Coronary artery (tissue), 2 donors: ENCODE measurements around the gene SPATA9.

Experiments used
- DNase-seq: peaks from one replicate; pipeline ENCODE4 v3.0.0-alpha.2; 2017; ENCODE audit warnings: low spot score
- H3K27ac ChIP-seq, 2 donors: fragments of 200-600 bp; sonication (generic); one replicate each; pipeline ENCODE4 v1.5.1; 2016 to 2019
- H3K4me3 ChIP-seq: fragments of 200-600 bp; sonication (generic); 2 replicates; pipeline ENCODE4 v1.5.1; 2016; ENCODE audit warnings: mild to moderate bottlenecking, moderate library complexity
- TF ChIP-seq, protein P1 (sequence below): fragments of 200-600 bp; sonication (generic); IDR thresholded peaks from one replicate; pipeline ENCODE4 v1.5.1; 2019; ENCODE audit warnings: antibody characterized with exemption

Gene SPATA9

DNA sequence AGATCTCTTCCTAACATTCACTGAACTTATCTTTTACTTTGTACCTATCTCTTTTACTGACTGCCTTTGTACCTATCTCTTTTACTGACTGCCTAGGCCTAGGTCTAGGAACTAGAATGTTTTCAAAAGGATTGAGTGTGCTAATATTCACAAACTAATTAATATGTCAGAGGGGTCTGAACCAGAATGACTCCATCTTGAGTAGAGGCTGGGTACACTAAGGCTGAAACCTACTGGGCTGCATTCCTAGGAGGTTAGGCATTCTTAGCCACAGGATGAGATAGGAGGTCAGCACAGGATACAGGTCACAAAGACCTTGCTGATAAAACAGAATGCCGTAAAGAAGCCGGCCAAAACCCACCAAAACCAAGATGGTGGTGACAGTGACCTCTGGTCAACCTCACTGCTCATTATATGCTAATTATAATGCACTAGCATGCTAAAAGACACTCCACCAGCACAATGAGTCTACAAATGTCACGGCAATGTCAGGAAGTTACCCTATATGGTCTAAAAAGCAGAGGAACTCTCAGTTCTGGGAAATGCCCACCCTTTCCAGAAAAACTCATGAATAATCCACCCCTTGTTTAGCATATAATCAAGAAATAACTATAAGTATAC is 45.8 kb upstream of the SPATA9 start:
- no peak overlapping the region for H3K4me3 ChIP-seq
- H3K27ac ChIP-seq = peak overlapping the region in 1 of 2 donors; percentile 38
- no peak for DNase-seq
- TF ChIP-seq, protein P1, sequence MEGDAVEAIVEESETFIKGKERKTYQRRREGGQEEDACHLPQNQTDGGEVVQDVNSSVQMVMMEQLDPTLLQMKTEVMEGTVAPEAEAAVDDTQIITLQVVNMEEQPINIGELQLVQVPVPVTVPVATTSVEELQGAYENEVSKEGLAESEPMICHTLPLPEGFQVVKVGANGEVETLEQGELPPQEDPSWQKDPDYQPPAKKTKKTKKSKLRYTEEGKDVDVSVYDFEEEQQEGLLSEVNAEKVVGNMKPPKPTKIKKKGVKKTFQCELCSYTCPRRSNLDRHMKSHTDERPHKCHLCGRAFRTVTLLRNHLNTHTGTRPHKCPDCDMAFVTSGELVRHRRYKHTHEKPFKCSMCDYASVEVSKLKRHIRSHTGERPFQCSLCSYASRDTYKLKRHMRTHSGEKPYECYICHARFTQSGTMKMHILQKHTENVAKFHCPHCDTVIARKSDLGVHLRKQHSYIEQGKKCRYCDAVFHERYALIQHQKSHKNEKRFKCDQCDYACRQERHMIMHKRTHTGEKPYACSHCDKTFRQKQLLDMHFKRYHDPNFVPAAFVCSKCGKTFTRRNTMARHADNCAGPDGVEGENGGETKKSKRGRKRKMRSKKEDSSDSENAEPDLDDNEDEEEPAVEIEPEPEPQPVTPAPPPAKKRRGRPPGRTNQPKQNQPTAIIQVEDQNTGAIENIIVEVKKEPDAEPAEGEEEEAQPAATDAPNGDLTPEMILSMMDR = no peak

DNA sequence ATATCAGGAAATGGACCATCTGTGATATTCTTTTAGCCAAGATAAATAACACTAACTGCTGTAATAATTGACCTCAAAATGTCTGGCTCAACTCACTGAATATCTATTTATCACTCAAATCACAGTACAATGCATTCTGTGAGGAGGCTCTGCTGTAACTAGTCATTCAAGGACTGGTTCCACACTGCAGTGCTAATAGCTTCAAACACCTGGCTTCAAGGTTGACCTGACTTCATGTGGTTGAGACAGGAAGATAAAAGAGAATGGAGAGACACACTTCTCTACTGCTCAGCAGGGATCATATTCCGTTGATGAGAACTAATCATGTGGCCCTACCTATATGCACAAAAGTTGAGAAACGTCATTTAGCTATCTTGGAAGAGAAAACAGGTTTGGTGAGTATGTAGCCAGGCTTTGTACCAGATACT is 45.0 kb upstream of the SPATA9 start:
- peak overlapping the region in 1 of 2 donors; percentile 15 for H3K27ac ChIP-seq

DNA sequence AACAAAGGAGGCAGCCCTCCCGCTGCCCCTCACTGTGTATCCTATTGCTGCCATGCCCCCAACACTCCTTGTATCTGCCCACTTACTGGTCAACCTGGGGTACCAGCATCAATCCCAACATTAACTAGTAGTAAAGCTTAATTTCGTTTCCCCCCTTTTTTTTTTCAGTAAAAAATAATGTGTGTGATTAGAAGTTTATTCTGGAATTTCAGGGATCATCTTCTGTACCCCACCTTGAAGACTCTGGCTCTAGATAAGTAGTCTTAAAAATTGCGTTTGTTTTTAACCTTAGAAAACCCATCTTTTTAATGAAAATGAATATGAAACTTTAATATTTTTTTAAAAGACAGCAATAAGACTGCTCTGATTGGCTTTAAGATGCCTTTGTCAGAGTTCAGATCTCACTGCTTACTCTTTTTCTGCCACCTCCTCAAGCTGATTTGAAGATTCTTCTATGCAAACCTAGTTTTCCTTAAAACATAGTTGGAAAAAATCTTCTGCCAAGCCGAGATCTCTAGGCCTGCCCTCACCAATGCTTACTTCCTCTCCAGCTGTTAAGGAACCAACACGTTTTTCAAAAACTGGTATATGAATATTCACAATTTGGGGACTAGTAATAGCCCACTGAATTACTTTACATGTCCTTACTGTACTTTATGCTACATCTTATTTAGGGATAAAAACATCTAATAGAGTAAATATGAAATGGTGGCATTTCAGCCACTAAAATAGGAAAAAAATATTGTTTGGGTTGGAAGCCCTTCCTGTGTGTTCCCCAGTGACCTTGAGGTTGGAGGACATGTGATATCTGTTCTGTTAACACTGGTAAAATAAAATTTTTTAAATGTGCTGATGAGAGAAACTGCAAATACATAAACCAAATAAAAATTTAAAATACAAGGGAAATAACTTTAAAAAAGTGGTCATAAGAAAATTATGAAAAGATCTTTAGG is 44.3 kb upstream of the SPATA9 start:
- Histone ChIP-seq H3K27ac (peak overlapping the region; percentile 21 to 36), H3K4me3 (no peak overlapping the region)
- DNase-seq = no peak
- TF ChIP-seq, protein P1 = no peak

More for the DNA sequence above, 45.0 kb upstream of the SPATA9 start:
- no peak overlapping the region for H3K4me3 ChIP-seq
- no peak for DNase-seq
- TF ChIP-seq, protein P1 = no peak

DNA sequence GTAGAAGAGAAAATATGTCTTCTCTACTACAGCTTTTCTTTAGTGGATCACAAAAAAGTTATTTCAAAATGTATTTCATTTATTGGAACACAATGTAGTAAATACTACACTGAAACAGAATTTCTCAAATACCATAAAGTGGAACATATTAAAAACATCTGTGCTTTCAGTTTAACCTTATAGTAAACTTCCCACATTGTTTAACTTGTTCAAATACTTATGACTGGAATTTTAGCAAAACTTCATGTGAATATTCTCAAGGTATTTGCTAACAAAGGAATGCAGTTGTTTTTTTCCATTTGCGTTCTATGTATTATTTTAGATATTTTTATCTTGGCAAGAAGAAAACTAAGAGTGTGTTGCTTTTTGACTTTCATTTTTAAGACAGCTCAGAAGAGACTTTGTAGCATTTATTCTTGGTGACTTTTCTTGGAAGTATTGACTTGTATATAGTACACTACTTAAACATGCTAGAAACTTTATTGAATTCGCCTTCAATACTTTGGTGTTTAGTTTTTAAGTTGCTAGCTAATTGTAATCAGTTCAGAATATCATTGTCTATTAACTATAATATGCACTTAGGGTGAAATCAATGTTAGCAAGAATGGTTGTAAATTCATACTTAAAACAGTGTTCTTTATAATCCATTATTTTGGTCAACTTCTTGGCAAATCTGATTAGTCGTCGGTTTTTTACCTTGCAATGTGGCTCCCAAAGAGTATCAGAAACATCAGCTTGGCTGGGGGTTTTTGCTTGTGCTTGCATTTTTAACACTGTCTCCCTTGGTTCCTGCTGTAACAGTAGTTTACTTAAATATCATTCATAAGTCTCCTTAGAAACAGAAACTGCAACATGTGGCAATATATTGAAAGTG is 43.4 kb upstream of the SPATA9 start:
- TF ChIP-seq, protein P1 = no peak
- Histone ChIP-seq H3K27ac (peak overlapping the region in 1 of 2 donors; percentile 36), H3K4me3 (peak overlapping the region; percentile 3)
- no peak for DNase-seq

DNA sequence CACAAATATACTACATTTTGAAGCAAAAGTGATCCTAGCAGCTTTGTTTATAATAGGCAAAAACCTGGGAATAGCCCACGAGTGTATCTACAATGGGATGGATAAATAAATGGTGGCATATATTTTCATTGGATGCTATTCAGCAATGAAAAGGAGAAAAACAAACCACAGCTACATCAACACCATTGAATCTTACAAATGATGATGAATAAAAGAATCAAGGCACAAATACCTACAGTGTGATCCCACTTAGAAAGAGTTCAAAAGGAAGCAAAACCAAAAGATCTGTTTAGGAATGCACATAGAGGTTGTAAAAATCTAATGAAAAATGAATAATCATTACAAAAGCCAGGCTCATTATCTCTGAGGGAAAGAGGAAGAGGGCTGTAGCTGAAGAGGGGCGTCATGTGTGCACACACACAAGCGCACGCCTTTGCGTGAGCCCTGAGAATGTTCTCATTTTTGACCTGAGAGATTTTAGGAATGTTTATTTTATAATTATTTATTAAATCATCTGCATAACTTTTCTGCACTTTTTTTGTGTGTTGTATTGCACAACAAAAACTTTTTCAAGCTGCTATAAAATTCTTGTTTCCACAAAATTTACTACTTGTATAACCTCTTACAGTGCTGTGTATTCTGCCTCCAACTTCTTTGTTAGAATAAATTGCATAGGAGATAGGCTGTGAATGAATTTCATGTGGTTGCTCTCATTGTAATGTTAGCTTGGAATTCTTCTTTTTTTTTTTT is 42.5 kb upstream of the SPATA9 start:
- no peak for DNase-seq
- TF ChIP-seq, protein P1 = no peak
- H3K27ac ChIP-seq = no peak overlapping the region
- H3K4me3 ChIP-seq = no peak overlapping the region

DNA sequence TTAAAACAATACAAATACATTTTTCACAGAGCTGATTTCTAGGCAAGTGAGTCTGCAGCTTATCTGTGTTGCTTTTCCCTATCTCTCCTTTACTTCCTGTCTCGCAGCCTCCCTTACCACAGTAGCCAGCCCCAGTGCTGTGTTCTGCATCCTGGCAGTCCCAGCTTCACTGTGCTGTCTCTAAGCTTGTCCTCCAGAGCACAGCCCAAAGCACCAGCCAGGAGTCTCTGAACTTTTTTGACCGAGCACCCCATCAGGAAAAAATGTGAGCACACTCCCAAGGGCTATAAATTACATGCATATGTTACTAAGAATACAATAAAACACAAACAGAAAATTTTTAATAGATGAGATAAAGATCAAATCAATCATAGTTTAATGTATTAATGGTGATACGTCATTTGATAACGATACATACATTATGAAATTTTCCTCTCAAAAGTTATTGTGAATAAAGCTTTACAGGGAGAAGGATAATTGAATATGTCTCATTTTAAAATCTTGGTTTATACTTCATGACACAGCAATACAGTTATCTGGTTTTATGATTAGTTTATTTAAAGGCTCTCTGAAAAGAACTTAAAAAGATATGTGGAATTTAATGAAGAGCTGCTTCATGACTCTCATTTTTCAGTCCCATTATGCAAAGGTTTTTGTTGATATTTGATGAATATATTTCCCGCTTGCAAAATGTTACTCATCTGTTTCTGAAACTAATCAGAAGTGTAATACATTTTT is 41.0 kb upstream of the SPATA9 start:
- TF ChIP-seq, protein P1 = no peak
- DNase-seq = no peak
- H3K4me3 ChIP-seq = no peak overlapping the region
- H3K27ac ChIP-seq = no peak overlapping the region
